Fibroblast of lung (primary cell): ENCODE results near the gene AMBP. TPM values are rescaled to one million over a fixed set of nuclear protein-coding genes. Genes with fewer than 3 reads are reported as not detected.

Experiments
- DNase-seq, 2 donors: peaks; one replicate each; pipeline versions ENCODE4 v3.0.0 to v3.0.0-alpha.2; 2010; ENCODE audit warnings: low read depth in 2 of 2
- H2AFZ ChIP-seq: 2 replicates; pipeline ENCODE4 v1.5.1; 2012; ENCODE audit warnings: low read length, control low read depth, inconsistent platforms
- H3K27ac ChIP-seq: 2 replicates; pipeline ENCODE4 v1.5.1; 2011; ENCODE audit warnings: low read length, control low read depth; ENCODE audit not compliant: insufficient read depth
- H3K27me3 ChIP-seq: 2 replicates; pipeline ENCODE4 v1.5.1; 2011; ENCODE audit warnings: mild to moderate bottlenecking, low read length; ENCODE audit not compliant: control insufficient read depth, insufficient read depth
- H3K36me3 ChIP-seq: 2 replicates; pipeline ENCODE4 v1.5.1; 2011; ENCODE audit warnings: low read length; ENCODE audit not compliant: control insufficient read depth, insufficient read depth
- H3K4me1 ChIP-seq: 2 replicates; pipeline ENCODE4 v1.5.1; 2011; ENCODE audit warnings: low read length; ENCODE audit not compliant: control insufficient read depth, insufficient read depth; ENCODE audit errors: extremely low read depth
- H3K4me2 ChIP-seq: 2 replicates; pipeline ENCODE4 v1.5.1; 2011; ENCODE audit warnings: low read length, control low read depth; ENCODE audit not compliant: insufficient read depth; ENCODE audit errors: extremely low read depth
- H3K4me3 ChIP-seq, 4 experiments: fragments of 200-600 bp in 1 of 4; sonication (generic) in 1 of 4; replicated peaks in 1 of 4; 2 replicates each; pipeline ENCODE4 v1.5.1; 2011 to 2016; ENCODE audit warnings: low read length in 4 of 4, low read depth in 3 of 4, mild to moderate bottlenecking in 3 of 4, control low read depth in 2 of 4, inconsistent platforms in 1 of 4, mixed read lengths in 1 of 4; ENCODE audit not compliant: insufficient read depth in 1 of 4; ENCODE audit errors: control extremely low read depth in 1 of 4
- H3K79me2 ChIP-seq: 2 replicates; pipeline ENCODE4 v1.5.1; 2012; ENCODE audit warnings: mild to moderate bottlenecking, low read length, inconsistent platforms; ENCODE audit not compliant: control insufficient read depth, insufficient read depth
- H3K9ac ChIP-seq: 2 replicates; pipeline ENCODE4 v1.5.1; 2011; ENCODE audit warnings: mild to moderate bottlenecking, low read length, control low read depth; ENCODE audit not compliant: insufficient read depth
- H3K9me3 ChIP-seq: 2 replicates; pipeline ENCODE4 v1.5.1; 2012; ENCODE audit warnings: low read depth, low read length; ENCODE audit not compliant: control insufficient read depth, insufficient read depth
- H4K20me1 ChIP-seq: 2 replicates; pipeline ENCODE4 v1.5.1; 2011; ENCODE audit warnings: low read length; ENCODE audit not compliant: control insufficient read depth, insufficient read depth; ENCODE audit errors: extremely low read depth
- EZH2 ChIP-seq: IDR thresholded peaks from 2 replicates; pipeline ENCODE4 v1.5.1; 2012; ENCODE audit warnings: low read length, control low read depth, mild to moderate bottlenecking; ENCODE audit errors: missing control alignments
- polyA plus RNA-seq, 2 donors: library from polyadenylated mRNA; depleted of rRNA in 1 of 2; stranded (reverse) in 1 of 2; unstranded in 1 of 2; fragments of >200 nt; gene quantifications; 2 replicates each; pipeline ENCODE4 v1.2.1, GENCODE V29; 2011 to 2012; ENCODE audit warnings: missing spikeins in 1 of 2
- total RNA-seq: library from RNA; depleted of rRNA; stranded (reverse); fragments of >200 nt; gene quantifications from 2 replicates; pipeline ENCODE4 v1.2.1, GENCODE V29; 2014
- TF ChIP-seq, protein P1 (sequence below), 2 donors: IDR thresholded peaks in 1 of 2; conservative IDR thresholded peaks in 1 of 2; 1 replicate in 1 of 2; 2 replicates in 1 of 2; pipeline ENCODE4 v1.5.1; 2011 to 2012; ENCODE audit warnings: low read length in 2 of 2, control low read depth in 1 of 2, inconsistent platforms in 1 of 2, low read depth in 1 of 2, mild to moderate bottlenecking in 1 of 2

The AMBP gene
- total and polyA plus RNA-seq, 2 donors (not counting 1 experiment from before 2014, with no cell fraction given), result 0.07 to 0.17 TPM

DNA sequence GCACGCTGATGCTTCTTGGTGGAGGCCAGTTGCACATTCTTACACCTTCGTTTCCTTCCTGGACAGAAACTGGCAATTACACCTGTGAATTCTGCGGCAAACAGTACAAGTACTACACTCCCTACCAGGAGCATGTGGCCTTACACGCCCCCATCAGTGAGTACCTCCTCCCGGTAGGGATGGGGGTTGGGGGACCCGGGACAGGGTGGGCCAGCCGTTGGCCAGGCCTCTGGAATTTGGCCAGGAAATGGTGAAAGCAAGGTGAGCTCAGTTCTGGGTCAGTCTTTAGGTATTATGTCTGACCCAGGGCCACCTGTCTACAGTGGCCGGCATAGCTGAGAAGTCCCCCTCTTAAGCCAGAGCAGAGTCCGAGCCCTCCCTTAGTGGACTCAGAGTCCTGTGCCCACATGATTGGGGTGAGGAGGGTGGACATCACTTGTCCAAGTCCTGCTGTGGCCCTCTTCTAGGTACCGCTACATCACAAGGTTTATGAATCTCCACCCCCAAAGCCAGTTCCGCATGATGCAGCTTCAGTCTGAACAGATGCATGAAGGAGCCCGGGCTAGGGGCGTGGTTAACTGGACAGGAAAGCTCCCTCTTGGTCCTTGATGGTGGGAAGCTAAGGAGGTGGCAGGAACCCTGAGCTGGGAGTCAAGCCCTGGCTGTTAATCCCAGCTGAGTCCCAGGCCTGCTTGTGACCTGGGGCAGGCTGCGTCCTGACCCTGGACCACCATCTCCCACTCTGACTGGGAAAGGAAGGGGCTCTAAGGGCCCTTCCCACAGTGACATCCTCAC, 61.3 kb downstream of the AMBP start:
- no peaks in the 10 kb centered on the region for H4K20me1 ChIP-seq

DNA sequence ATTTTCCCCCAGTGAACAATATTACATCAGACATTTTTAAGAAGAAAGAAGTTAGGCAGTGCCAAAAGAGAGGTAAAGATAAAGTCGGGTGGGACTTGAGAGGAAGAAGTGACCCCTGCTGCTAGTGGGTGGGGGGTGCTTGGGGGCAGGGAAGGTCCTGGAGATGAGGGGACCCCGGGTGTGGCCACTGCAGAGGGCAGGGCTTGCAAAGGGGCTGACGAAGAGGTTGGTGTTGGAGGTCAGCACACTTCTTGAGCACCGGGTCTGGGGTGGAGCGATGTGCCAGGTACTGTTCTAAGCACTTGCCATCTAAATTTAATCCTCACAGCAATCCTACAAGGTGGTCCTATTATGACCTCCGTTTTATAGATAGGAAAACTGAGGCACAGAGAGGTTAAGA, 62.0 kb downstream of the AMBP start:
- no peak overlapping the region for H3K4me3 ChIP-seq
- no peaks in the 10 kb centered on the region for H3K79me2 ChIP-seq
- peaks cover 14% of the 10 kb centered on the region for H3K36me3 ChIP-seq
- no peaks in the 10 kb centered on the region for H4K20me1 ChIP-seq
- H3K9me3 ChIP-seq, result no peaks in the 10 kb centered on the region
- no peak for DNase-seq
- no peak for TF ChIP-seq EZH2
- TF ChIP-seq, protein P1, sequence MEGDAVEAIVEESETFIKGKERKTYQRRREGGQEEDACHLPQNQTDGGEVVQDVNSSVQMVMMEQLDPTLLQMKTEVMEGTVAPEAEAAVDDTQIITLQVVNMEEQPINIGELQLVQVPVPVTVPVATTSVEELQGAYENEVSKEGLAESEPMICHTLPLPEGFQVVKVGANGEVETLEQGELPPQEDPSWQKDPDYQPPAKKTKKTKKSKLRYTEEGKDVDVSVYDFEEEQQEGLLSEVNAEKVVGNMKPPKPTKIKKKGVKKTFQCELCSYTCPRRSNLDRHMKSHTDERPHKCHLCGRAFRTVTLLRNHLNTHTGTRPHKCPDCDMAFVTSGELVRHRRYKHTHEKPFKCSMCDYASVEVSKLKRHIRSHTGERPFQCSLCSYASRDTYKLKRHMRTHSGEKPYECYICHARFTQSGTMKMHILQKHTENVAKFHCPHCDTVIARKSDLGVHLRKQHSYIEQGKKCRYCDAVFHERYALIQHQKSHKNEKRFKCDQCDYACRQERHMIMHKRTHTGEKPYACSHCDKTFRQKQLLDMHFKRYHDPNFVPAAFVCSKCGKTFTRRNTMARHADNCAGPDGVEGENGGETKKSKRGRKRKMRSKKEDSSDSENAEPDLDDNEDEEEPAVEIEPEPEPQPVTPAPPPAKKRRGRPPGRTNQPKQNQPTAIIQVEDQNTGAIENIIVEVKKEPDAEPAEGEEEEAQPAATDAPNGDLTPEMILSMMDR (conservative IDR thresholded peaks at IDR 0.05 in 1 of 2, IDR thresholded peaks at IDR 0.05 in 1 of 2; ENCODE audit: low read depth in 1 of 2, low read length in 2 of 2), result no peak
- H3K4me2 ChIP-seq, result no peak overlapping the region
- no peak overlapping the region for H3K9ac ChIP-seq
- no peaks in the 10 kb centered on the region for H3K27me3 ChIP-seq
- no peak overlapping the region for H3K27ac ChIP-seq
- H2AFZ ChIP-seq, result no peak overlapping the region
- no peaks in the 10 kb centered on the region for H3K4me1 ChIP-seq

More for the DNA sequence above, 61.3 kb downstream of the AMBP start:
- no peaks in the 10 kb centered on the region for H3K79me2 ChIP-seq
- TF ChIP-seq, protein P1 (conservative IDR thresholded peaks at IDR 0.05 in 1 of 2, IDR thresholded peaks at IDR 0.05 in 1 of 2; ENCODE audit: low read depth in 1 of 2, low read length in 2 of 2), result no peak
- TF ChIP-seq EZH2, result no peak
- no peak overlapping the region for H3K27ac ChIP-seq
- H3K4me3 ChIP-seq, result no peak overlapping the region
- H2AFZ ChIP-seq, result no peak overlapping the region
- no peaks in the 10 kb centered on the region for H3K9me3 ChIP-seq
- DNase-seq, result no peak
- no peak overlapping the region for H3K4me2 ChIP-seq
- no peaks in the 10 kb centered on the region for H3K27me3 ChIP-seq
- H3K9ac ChIP-seq, result no peak overlapping the region
- H3K36me3 ChIP-seq, result peaks cover 14% of the 10 kb centered on the region
- no peaks in the 10 kb centered on the region for H3K4me1 ChIP-seq

DNA sequence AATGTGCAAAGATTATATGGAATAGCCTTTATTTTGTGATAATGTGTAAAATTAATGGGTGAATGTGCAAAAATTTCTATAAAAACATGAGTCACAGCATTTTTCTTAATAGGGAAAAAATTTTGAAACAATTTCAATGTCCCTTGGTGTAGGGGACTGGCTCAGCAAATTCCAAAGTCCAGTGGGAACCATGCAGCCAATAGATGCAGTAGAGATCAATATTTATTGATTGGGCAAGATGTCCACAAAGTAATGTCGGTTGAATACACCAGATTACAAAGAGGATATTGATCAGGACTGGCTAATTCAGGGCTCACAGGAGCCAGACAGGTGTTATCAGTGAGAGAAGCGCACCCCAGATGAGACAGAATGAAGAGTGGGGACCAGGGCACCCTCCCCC, 62.5 kb downstream of the AMBP start:
- TF ChIP-seq EZH2, result no peak
- TF ChIP-seq, protein P1 (conservative IDR thresholded peaks at IDR 0.05 in 1 of 2, IDR thresholded peaks at IDR 0.05 in 1 of 2; ENCODE audit: low read depth in 1 of 2, low read length in 2 of 2), result no peak

More for the DNA sequence above, 62.5 kb downstream of the AMBP start:
- no peak overlapping the region for H2AFZ ChIP-seq
- H3K27ac ChIP-seq, result no peak overlapping the region
- H3K79me2 ChIP-seq, result no peaks in the 10 kb centered on the region
- peaks cover 14% of the 10 kb centered on the region for H3K36me3 ChIP-seq
- H3K9ac ChIP-seq, result no peak overlapping the region
- no peaks in the 10 kb centered on the region for H3K4me1 ChIP-seq
- no peaks in the 10 kb centered on the region for H3K27me3 ChIP-seq
- no peaks in the 10 kb centered on the region for H3K9me3 ChIP-seq
- DNase-seq, result no peak
- no peak overlapping the region for H3K4me2 ChIP-seq
- no peaks in the 10 kb centered on the region for H4K20me1 ChIP-seq
- H3K4me3 ChIP-seq, result no peak overlapping the region
